ENCODE results near the gene FBXW8. TPM values are rescaled to one million over a fixed set of nuclear protein-coding genes. Genes with fewer than 3 reads are reported as not detected.
"Not testable (repeated sequence)": the region's sequence is repeated elsewhere in the genome, so short reads cannot be mapped to it uniquely, and the experiment has no call there.

The FBXW8 gene
- total and polyA plus RNA-seq, 2 donors from 2014 or later = 3.3 to 20.3 TPM

GRCh38 chr12:117054279-117054678 is 143.5 kb downstream of the FBXW8 start:
- intact Hi-C loops (cut with DNase I) = no loop called here
- no peak overlapping the region for H3K4me3 ChIP-seq (ENCODE audit: low read length in 3 of 3)
- FAIRE-seq = no peak

GRCh38 chr12:117057626-117058025 is 146.9 kb downstream of the FBXW8 start:
- H3K9me3 ChIP-seq (ENCODE audit: control insufficient read depth in 2 of 3, insufficient read depth in 1 of 3, low read length in 3 of 3); H3K27me3 ChIP-seq (ENCODE audit: control insufficient read depth, insufficient read depth, low read length); DNase-seq; H3K9ac ChIP-seq (ENCODE audit: low read length in 3 of 3); H3K27ac ChIP-seq (ENCODE audit: low read depth in 2 of 2, low read length in 2 of 2); intact Hi-C loops (cut with DNase I); H3K4me3 ChIP-seq (ENCODE audit: low read length in 3 of 3); H3K4me1 ChIP-seq (ENCODE audit: control insufficient read depth in 2 of 3, insufficient read depth in 2 of 3, low read depth in 1 of 3, low read length in 3 of 3); FAIRE-seq; H3K36me3 ChIP-seq (ENCODE audit: control insufficient read depth in 2 of 3, insufficient read depth in 3 of 3, low read length in 3 of 3): not testable (repeated sequence)

More at GRCh38 chr12:117054279-117054678, 143.5 kb downstream of the FBXW8 start:
- Histone ChIP-seq H3K27ac (ENCODE audit: low read depth in 2 of 2, low read length in 2 of 2) (no peak overlapping the region), H3K9ac (ENCODE audit: low read length in 3 of 3) (no peak overlapping the region), H3K9me3 (ENCODE audit: control insufficient read depth in 2 of 3, insufficient read depth in 1 of 3, low read length in 3 of 3) (no peaks in the 10 kb centered on the region), H3K4me1 (ENCODE audit: control insufficient read depth in 2 of 3, insufficient read depth in 2 of 3, low read depth in 1 of 3, low read length in 3 of 3) (peaks cover 0 to under 1% (median 0%) of the 10 kb centered on the region in 3 donors), H3K27me3 (ENCODE audit: control insufficient read depth, insufficient read depth, low read length) (no peaks in the 10 kb centered on the region), H3K36me3 (ENCODE audit: control insufficient read depth in 2 of 3, insufficient read depth in 3 of 3, low read length in 3 of 3) (no peaks in the 10 kb centered on the region)
- no peak for DNase-seq
- no peak for TF ChIP-seq CTCF (IDR thresholded peaks at IDR 0.05; ENCODE audit: borderline replicate concordance, extremely low read depth, insufficient read depth)

GRCh38 chr12:117058442-117059072 is 147.8 kb downstream of the FBXW8 start:
- Histone ChIP-seq H3K27ac (ENCODE audit: low read depth in 2 of 2, low read length in 2 of 2) (no peak overlapping the region), H3K9ac (ENCODE audit: low read length in 3 of 3) (no peak overlapping the region), H3K4me1 (ENCODE audit: control insufficient read depth in 2 of 3, insufficient read depth in 2 of 3, low read depth in 1 of 3, low read length in 3 of 3) (no peaks in the 10 kb centered on the region), H3K27me3 (ENCODE audit: control insufficient read depth, insufficient read depth, low read length) (no peaks in the 10 kb centered on the region), H3K9me3 (ENCODE audit: control insufficient read depth in 2 of 3, insufficient read depth in 1 of 3, low read length in 3 of 3) (no peaks in the 10 kb centered on the region), H3K36me3 (ENCODE audit: control insufficient read depth in 2 of 3, insufficient read depth in 3 of 3, low read length in 3 of 3) (no peaks in the 10 kb centered on the region), H3K4me3 (ENCODE audit: low read length in 3 of 3) (no peak overlapping the region)
- FAIRE-seq = no peak
- TF ChIP-seq CTCF (IDR thresholded peaks at IDR 0.05; ENCODE audit: borderline replicate concordance, extremely low read depth, insufficient read depth) = no peak
- intact Hi-C loops (cut with DNase I) = no loop called here
- no peak for DNase-seq

- no peak for FAIRE-seq
- intact Hi-C loops (cut with DNase I) = no loop called here
- DNase-seq = no peak
- Histone ChIP-seq H3K36me3 (ENCODE audit: control insufficient read depth in 2 of 3, insufficient read depth in 3 of 3, low read length in 3 of 3) (no peaks in the 10 kb centered on the region), H3K4me3 (ENCODE audit: low read length in 3 of 3) (no peak overlapping the region), H3K9me3 (ENCODE audit: control insufficient read depth in 2 of 3, insufficient read depth in 1 of 3, low read length in 3 of 3) (no peaks in the 10 kb centered on the region), H3K27me3 (ENCODE audit: control insufficient read depth, insufficient read depth, low read length) (no peaks in the 10 kb centered on the region), H3K4me1 (ENCODE audit: control insufficient read depth in 2 of 3, insufficient read depth in 2 of 3, low read depth in 1 of 3, low read length in 3 of 3) (peaks cover 0 to 3% (median 0%) of the 10 kb centered on the region in 3 donors), H3K9ac (ENCODE audit: low read length in 3 of 3) (no peak overlapping the region), H3K27ac (ENCODE audit: low read depth in 2 of 2, low read length in 2 of 2) (no peak overlapping the region)
- TF ChIP-seq CTCF (IDR thresholded peaks at IDR 0.05; ENCODE audit: borderline replicate concordance, extremely low read depth, insufficient read depth) = no peak
Measured at GRCh38 chr12:117059156-117059555, 148.4 kb downstream of the FBXW8 start.

All from kidney (tissue), 14 donors.